Activated CD8-positive, alpha-beta memory T cell treated with anti-CD3 and anti-CD28 coated beads, Interleukin-2, amount 50 U/mL, for 48 hours (primary cell): ENCODE data around the gene CDH4.

Experiments used
- DNase-seq: peaks from one replicate; pipeline ENCODE4 v3.0.0-alpha.2; 2020

CDH4 gene

GRCh38 chr20:61803416-61803914 is 551.4 kb downstream of the CDH4 start:
- DNase-seq: no peak

- DNase-seq: no peak
Measured at GRCh38 chr20:61803915-61804751, 552.1 kb downstream of the CDH4 start.

GRCh38 chr20:61804752-61805295 is 552.8 kb downstream of the CDH4 start:
- DNase-seq: no peak

GRCh38 chr20:61805365-61805764 is 553.3 kb downstream of the CDH4 start:
- DNase-seq: no peak

- no peak for DNase-seq
Measured at GRCh38 chr20:61805781-61806180, 553.7 kb downstream of the CDH4 start.

GRCh38 chr20:61806314-61806713 is 554.3 kb downstream of the CDH4 start:
- DNase-seq: no peak

GRCh38 chr20:61806995-61807394 is 554.9 kb downstream of the CDH4 start:
- DNase-seq: no peak

GRCh38 chr20:61807471-61808160 is 555.6 kb downstream of the CDH4 start:
- no peak for DNase-seq

GRCh38 chr20:61808447-61808846 is 556.4 kb downstream of the CDH4 start:
- DNase-seq: no peak

- no peak for DNase-seq
Measured at GRCh38 chr20:61809006-61809770, 557.1 kb downstream of the CDH4 start.

GRCh38 chr20:61810066-61810737 is 558.1 kb downstream of the CDH4 start:
- no peak for DNase-seq

GRCh38 chr20:61810738-61811135 is 558.7 kb downstream of the CDH4 start:
- DNase-seq: no peak

GRCh38 chr20:61811166-61811565 is 559.1 kb downstream of the CDH4 start:
- DNase-seq: no peak

- no peak for DNase-seq
Measured at GRCh38 chr20:61812121-61812844, 560.2 kb downstream of the CDH4 start.

- no peak for DNase-seq
Measured at GRCh38 chr20:61812845-61813485, 560.9 kb downstream of the CDH4 start.

- no peak for DNase-seq
Measured at GRCh38 chr20:61813791-61814190, 561.7 kb downstream of the CDH4 start.

GRCh38 chr20:61814244-61814643 is 562.2 kb downstream of the CDH4 start:
- no peak for DNase-seq

GRCh38 chr20:61814726-61815125 is 562.7 kb downstream of the CDH4 start:
- DNase-seq: no peak

GRCh38 chr20:61815176-61815575 is 563.1 kb downstream of the CDH4 start:
- no peak for DNase-seq

GRCh38 chr20:61815678-61816077 is 563.6 kb downstream of the CDH4 start:
- no peak for DNase-seq
